HL-60 (cell line): ENCODE results near the gene RPS15A.
"Not testable (repeated sequence)": the region's sequence is repeated elsewhere in the genome, so short reads cannot be mapped to it uniquely, and the experiment has no call there.

Source experiments
- CTCF ChIP-seq: IDR thresholded peaks from one replicate; pipeline ENCODE4 v1.5.1; 2011; ENCODE audit warnings: low read length, control low read depth, inconsistent platforms; ENCODE audit not compliant: insufficient read depth
- GABPA ChIP-seq: IDR thresholded peaks from 2 replicates; pipeline ENCODE4 v1.6.1; 2012; ENCODE audit warnings: low read depth
- POLR2AphosphoS5 ChIP-seq: IDR thresholded peaks from 2 replicates; pipeline ENCODE4 v1.6.1; 2012; ENCODE audit warnings: low read depth

- not testable (repeated sequence) for TF ChIP-seq CTCF, POLR2AphosphoS5, GABPA
These were observed 32.0 kb downstream of the RPS15A start for GRCh38 chr16:18757960-18758660.
